Muscle layer of duodenum (tissue), 2 donors: ENCODE data around the gene GNL2.

Experiments used
- H3K27ac ChIP-seq: one replicate; pipeline ENCODE4 v1.7.0; 2013; ENCODE audit warnings: mild to moderate bottlenecking, low read length
- H3K27me3 ChIP-seq: one replicate; pipeline ENCODE4 v1.7.0; 2013; ENCODE audit warnings: low read depth, mild to moderate bottlenecking, control low read depth, low read length
- H3K36me3 ChIP-seq, 2 donors: one replicate each; pipeline ENCODE4 v1.7.0; 2013; ENCODE audit warnings: low read length in 2 of 2, control low read depth in 1 of 2, mild to moderate bottlenecking in 1 of 2; ENCODE audit not compliant: insufficient read depth in 2 of 2, control insufficient read depth in 1 of 2
- H3K4me1 ChIP-seq, 2 donors: one replicate each; pipeline ENCODE4 v1.7.0; 2013; ENCODE audit warnings: low read length in 2 of 2, mild to moderate bottlenecking in 2 of 2, control low read depth in 1 of 2, moderate library complexity in 1 of 2; ENCODE audit not compliant: insufficient read depth in 2 of 2, control insufficient read depth in 1 of 2
- H3K4me3 ChIP-seq, 2 donors: one replicate each; pipeline ENCODE4 v1.7.0; 2013; ENCODE audit warnings: low read length in 2 of 2, low read depth in 1 of 2, mild to moderate bottlenecking in 1 of 2
- H3K9me3 ChIP-seq, 2 donors: one replicate each; pipeline ENCODE4 v1.7.0; 2013; ENCODE audit warnings: low read length in 2 of 2, control low read depth in 1 of 2, mild to moderate bottlenecking in 1 of 2; ENCODE audit not compliant: control insufficient read depth in 1 of 2
- donor health status: healthy.

Gene GNL2

DNA sequence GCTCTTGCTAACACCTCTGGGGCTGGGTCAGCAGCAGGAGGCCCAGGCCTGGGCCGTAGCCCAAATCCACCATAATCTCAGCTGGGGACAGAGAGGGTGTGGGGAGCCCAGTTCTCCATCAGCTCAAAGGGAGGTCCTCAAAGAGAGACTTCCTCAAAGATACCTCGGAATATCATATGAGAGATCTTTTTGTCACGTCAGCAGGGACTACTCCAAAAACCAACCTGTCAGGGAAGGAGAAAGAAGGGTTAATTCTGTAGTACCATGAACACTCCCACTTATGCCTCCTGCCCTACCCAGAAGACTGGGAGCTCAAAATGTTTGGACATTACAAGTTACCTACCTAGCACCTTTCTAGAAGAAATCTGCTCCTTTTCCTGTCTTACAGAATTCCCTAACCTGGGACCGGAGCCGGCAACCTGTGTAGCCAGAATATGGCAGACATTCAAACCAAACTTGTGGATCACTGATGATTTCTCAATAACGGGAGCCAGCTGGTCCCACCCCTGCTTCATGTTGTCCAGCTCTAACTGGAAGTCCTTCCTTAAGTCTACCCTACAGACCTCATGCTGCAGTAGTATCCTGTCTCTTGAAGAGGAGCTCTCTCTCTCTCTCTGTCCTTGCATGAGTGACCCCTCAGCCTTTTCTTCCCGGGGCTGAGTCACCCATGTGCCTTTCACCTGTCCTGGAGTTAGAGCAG, 34.1 kb upstream of the GNL2 start:
- H3K36me3 ChIP-seq: no peaks in the 10 kb centered on the region
- no peaks in the 10 kb centered on the region for H3K9me3 ChIP-seq
- no peak overlapping the region for H3K27ac ChIP-seq
- H3K4me3 ChIP-seq: no peak overlapping the region
- peaks cover 45% of the 10 kb centered on the region for H3K27me3 ChIP-seq
- H3K4me1 ChIP-seq: peaks cover 0 to 18% of the 10 kb centered on the region in 2 donors

DNA sequence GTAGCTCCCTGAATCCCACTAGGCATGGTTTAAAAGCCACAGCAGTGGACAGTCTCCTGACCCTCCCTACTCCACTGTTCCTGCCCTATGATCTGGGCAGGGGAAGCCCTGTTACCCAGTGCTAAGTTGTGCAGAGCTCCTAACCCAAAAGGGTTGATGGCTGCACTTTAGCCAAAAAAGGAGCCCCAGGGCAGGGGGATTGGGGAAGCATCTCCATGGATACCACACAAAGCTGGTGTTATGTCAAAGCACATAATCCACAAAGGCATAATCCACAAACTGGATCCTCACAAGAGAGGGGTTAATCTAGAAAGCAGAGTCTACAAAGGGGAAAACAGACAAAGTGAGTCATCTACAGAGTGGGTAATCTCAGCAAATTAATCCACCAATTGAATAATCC, 33.3 kb upstream of the GNL2 start:
- H3K9me3 ChIP-seq: no peaks in the 10 kb centered on the region
- peaks cover 43% of the 10 kb centered on the region for H3K27me3 ChIP-seq
- H3K4me1 ChIP-seq: peaks cover 0 to 9% of the 10 kb centered on the region in 2 donors
- H3K36me3 ChIP-seq: no peaks in the 10 kb centered on the region
- H3K4me3 ChIP-seq: no peak overlapping the region
- no peak overlapping the region for H3K27ac ChIP-seq

DNA sequence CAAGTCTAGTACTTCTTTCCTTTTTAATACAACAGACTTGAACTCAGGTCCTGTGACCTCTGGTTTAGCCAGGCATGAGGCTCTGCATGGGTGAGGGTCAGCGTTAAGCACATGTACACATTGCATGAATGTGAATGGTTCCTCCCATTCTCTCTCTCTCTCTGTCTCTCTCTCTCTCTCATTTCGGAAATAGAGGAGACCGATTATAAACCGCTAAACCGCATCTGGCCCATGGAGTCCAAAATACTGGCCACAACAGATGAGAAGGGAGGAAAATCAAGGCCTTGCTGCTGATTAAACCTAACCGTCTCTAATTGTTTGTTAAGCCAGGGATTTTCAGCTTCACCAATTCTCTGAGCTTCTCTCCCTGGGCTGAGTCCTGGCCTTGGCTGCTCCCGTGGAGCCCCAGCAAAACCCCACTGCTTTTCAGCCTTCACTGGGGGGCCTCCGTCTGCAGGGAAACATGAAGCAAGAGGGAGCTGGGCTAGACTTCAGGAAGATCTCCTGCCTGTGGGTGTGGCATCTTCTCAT, 32.4 kb upstream of the GNL2 start:
- no peaks in the 10 kb centered on the region for H3K4me1 ChIP-seq
- peaks cover 34% of the 10 kb centered on the region for H3K27me3 ChIP-seq
- no peaks in the 10 kb centered on the region for H3K36me3 ChIP-seq
- no peak overlapping the region for H3K4me3 ChIP-seq
- no peak overlapping the region for H3K27ac ChIP-seq
- no peaks in the 10 kb centered on the region for H3K9me3 ChIP-seq

DNA sequence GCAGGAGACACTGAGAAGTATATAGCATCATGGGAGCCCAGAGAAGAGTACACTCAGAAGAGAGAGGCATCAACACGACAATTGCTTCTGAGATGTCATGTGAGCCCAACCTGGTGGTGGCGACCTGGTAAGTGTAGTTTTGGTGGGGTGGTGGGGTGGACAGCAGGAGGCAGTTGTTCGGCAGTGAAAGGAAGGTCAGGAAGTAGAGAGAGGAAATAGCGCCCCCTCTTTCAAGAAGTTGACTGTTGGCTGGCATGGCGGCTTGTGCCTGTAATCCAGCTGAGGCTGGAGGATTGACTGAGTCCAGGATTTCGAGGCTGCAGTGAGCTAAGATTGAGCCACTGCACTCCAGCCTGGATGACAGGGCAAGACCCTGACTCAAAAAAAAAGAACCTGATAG, 26.4 kb upstream of the GNL2 start:
- H3K4me3 ChIP-seq: no peak overlapping the region
- peaks cover 5% of the 10 kb centered on the region for H3K27me3 ChIP-seq
- no peak overlapping the region for H3K27ac ChIP-seq
- H3K36me3 ChIP-seq: no peaks in the 10 kb centered on the region
- H3K9me3 ChIP-seq: no peaks in the 10 kb centered on the region
- H3K4me1 ChIP-seq: no peaks in the 10 kb centered on the region

DNA sequence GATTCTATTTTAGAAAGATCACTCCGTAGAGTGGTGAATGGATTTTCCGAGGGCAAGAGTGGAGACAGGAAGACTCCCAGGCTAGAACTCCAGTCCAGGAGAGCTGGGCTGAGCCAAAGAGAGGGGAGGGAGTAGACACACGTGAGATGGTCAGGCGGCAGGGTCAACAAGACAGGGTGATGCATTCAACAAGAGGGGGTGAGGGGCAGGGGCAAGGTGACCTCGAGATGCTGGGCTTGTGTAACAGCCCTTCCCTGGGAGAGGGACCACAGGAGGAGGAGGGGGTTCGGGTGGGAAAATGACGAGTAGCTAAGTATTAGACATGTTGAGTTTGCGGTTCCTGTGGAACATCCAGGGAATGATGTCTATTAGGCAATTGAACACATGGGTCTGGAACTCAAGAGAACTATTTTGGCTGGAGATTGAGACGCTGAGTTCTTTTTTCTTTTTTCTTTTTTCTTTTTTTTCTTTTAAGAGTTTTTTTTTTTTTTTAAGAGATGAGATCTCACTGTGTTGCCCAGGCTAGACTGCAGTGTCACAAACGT, 25.7 kb upstream of the GNL2 start:
- Histone ChIP-seq H3K4me3 (no peak overlapping the region), H3K27me3 (peaks cover 4% of the 10 kb centered on the region), H3K27ac (no peak overlapping the region)

DNA sequence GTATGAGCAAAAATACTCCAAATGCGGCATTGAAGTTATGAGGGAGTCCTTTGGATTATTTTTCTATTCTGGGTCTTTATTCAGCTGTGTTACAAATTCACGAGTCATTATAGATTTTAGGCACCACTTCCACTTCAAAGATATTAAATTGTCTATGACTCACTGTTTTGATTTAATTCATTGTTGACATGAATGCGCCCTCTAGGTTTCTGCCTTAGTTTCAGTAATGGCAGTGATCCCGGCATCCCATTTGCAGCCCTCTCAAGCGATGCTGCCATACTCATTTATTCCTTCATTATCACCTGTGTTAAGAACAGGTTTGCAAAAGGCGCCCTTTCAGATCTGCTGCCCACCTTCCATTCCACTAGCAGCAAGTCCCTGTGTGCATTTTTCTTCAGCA, 25.0 kb upstream of the GNL2 start:
- H3K27me3 ChIP-seq: no peaks in the 10 kb centered on the region
- no peak overlapping the region for H3K27ac ChIP-seq
- no peaks in the 10 kb centered on the region for H3K36me3 ChIP-seq
- H3K9me3 ChIP-seq: no peaks in the 10 kb centered on the region
- no peak overlapping the region for H3K4me3 ChIP-seq
- H3K4me1 ChIP-seq: no peaks in the 10 kb centered on the region

More for the DNA sequence above, 25.7 kb upstream of the GNL2 start:
- Histone ChIP-seq H3K4me1 (no peaks in the 10 kb centered on the region), H3K9me3 (no peaks in the 10 kb centered on the region), H3K36me3 (no peaks in the 10 kb centered on the region)

DNA sequence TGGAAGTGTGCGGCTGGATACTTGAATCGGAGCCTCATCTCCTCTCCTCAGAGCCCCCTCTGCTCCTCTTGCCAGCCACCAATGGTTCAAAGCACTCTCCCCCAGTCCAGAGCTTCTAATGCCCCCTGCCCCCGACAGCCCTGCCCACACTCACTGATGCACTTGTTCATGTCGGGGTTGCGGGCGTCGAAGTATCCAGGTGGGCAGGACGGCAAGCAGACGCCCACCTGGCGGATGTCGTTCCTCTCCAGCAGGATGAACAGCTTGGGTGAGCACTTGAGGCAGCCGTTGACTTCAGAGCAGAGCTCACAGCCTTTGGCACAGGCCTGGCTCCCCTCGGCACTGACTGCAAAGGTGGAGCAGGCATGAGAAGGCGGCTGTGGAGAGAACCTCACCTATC, 20.6 kb upstream of the GNL2 start:
- no peaks in the 10 kb centered on the region for H3K4me1 ChIP-seq
- no peaks in the 10 kb centered on the region for H3K27me3 ChIP-seq
- H3K27ac ChIP-seq: no peak overlapping the region
- no peak overlapping the region for H3K4me3 ChIP-seq
- H3K36me3 ChIP-seq: no peaks in the 10 kb centered on the region
- no peaks in the 10 kb centered on the region for H3K9me3 ChIP-seq

DNA sequence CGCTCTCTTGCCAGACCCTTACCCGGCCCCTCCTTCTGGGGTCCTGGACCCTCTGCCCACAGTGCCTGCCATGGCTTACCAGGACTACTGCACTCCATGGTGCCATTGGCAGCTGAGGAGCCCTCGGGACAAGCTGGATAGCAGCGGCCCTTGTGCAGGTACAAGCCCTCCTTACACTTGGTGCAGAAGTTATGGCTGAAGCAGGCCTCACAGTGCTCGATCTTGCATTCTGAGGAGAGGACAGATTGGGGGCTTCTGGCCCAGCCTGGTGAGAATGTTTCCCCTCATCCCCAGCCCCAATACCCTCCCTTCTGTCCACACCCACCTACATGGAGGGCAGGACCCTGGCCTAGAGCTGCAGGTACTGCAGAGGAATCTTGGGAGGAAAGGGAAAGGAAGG, 18.4 kb upstream of the GNL2 start:
- H3K4me1 ChIP-seq: no peaks in the 10 kb centered on the region
- no peak overlapping the region for H3K27ac ChIP-seq
- H3K27me3 ChIP-seq: no peaks in the 10 kb centered on the region
- H3K36me3 ChIP-seq: no peaks in the 10 kb centered on the region
- no peaks in the 10 kb centered on the region for H3K9me3 ChIP-seq
- H3K4me3 ChIP-seq: no peak overlapping the region

DNA sequence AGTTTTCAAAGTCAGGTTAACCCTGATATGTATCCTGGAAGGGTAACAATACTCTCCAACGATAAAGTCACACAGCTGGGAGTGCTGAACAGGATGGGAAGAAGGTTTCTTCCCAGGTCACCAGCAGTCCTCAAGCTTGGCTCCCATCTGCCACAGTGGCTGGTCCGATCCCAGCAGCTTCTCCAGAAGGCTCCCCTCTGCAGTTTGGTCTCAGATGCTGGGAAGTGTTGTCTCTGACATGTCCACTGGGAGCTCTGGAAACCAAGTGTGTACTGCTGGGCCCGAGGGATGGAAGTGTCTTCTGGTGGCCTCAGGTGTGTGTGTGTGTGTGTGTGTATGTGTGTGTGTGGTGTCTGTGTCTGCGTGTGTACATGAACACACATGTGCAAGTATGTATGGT, 16.4 kb upstream of the GNL2 start:
- H3K4me1 ChIP-seq: no peaks in the 10 kb centered on the region
- H3K4me3 ChIP-seq: no peak overlapping the region
- H3K27me3 ChIP-seq: no peaks in the 10 kb centered on the region
- no peaks in the 10 kb centered on the region for H3K36me3 ChIP-seq
- H3K27ac ChIP-seq: no peak overlapping the region
- H3K9me3 ChIP-seq: no peaks in the 10 kb centered on the region

DNA sequence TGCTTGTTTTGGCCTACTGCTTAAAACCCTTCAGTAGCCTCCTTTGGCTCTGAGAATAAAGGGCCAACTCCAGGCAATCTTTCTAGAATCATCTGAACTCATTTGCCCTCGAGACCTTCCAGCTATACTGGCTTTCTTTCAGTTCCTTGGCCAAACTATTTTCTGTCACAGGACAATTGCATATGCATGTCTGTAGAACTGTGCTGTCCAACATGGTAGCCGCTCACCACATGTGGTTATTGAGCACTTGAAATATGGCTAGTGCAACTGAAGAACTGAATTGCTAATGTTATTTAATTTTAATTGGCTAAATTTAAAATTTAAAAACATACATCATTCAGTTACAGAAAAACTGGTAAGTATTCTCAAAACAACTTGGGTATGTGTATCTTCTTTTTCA, 14.3 kb upstream of the GNL2 start:
- no peaks in the 10 kb centered on the region for H3K9me3 ChIP-seq
- no peaks in the 10 kb centered on the region for H3K27me3 ChIP-seq
- H3K4me3 ChIP-seq: no peak overlapping the region

DNA sequence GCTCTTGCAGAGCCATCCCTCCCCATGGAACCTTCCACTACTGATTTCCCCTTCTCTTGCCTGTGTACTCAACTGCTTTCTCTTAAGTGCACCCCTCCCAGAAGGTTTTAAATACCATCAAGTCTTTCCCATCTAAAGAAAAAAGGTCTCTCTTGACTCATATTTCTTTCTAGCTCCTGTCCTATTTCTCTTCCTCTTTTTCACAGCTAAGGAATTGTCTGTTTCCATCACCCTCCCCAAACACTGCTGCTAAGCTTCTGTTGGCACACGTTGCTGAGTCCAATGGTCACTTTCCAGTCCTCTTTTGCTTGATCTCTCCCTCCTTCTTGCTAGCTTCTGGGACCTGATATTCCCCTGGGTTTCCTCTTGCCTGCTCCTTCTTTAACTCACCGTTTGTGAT, 13.3 kb upstream of the GNL2 start:
- Histone ChIP-seq H3K27ac (no peak overlapping the region), H3K27me3 (no peaks in the 10 kb centered on the region), H3K36me3 (no peaks in the 10 kb centered on the region), H3K9me3 (no peaks in the 10 kb centered on the region), H3K4me3 (no peak overlapping the region), H3K4me1 (peaks cover 0 to 7% of the 10 kb centered on the region in 2 donors)

More for the DNA sequence above, 14.3 kb upstream of the GNL2 start:
- peaks cover 0 to 7% of the 10 kb centered on the region in 2 donors for H3K4me1 ChIP-seq
- H3K27ac ChIP-seq: no peak overlapping the region
- no peaks in the 10 kb centered on the region for H3K36me3 ChIP-seq
